ENCODE data around the gene KISS1R.
A peak's percentile ranks its signal among the peaks of the same experiment; 100 is the strongest.

KISS1R gene

DNA sequence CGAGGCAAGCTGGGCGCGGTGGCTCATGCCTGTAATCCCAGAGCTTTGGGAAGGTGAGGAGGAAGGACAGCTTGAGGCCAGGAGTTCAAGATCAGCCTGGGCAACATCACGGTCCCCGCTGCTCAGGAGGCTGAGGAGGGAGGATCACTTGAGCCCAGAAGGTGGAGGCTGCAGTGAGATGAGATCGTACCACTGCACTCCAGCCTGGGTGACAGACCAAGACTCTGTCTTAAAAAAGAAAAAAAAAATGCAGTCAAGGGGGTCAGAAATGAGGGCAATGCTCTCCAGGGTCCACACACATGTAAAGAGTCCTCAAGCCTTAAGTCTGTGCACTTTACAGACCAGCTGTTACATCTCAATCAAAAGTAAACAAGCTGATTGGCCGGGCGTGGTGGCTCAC, 12.6 kb upstream of the KISS1R start:
- H2BK15ac ChIP-seq (ENCODE audit: low read length), result no peak overlapping the region
- H3K4ac ChIP-seq (ENCODE audit: low read length), result no peak overlapping the region
- peaks cover 3 to 26% of the 10 kb centered on the region in 2 donors for H3K36me3 ChIP-seq (replicated peaks in 1 of 2; ENCODE audit: control insufficient read depth in 2 of 2, insufficient read depth in 2 of 2, low read length in 2 of 2)
- peaks cover 12% of the 10 kb centered on the region for H3K79me1 ChIP-seq (ENCODE audit: low read depth, low read length)
- DNase-seq (ENCODE audit: low spot score), result no peak
- H2BK12ac ChIP-seq (ENCODE audit: low read length), result no peak overlapping the region
- no peak overlapping the region for H3K23ac ChIP-seq (ENCODE audit: low read depth, low read length, poor library complexity)
- no peaks in the 10 kb centered on the region for H3K9me3 ChIP-seq (replicated peaks in 1 of 2; ENCODE audit: control insufficient read depth in 2 of 2, insufficient read depth in 1 of 2, low read depth in 1 of 2, low read length in 2 of 2)
- H4K91ac ChIP-seq (ENCODE audit: low read depth, low read length, poor library complexity), result no peak overlapping the region
- H2BK120ac ChIP-seq (ENCODE audit: low read depth, low read length), result no peak overlapping the region
- H3K27ac ChIP-seq (replicated peaks; ENCODE audit: low read length), result no peak overlapping the region
- no peaks in the 10 kb centered on the region for H3K27me3 ChIP-seq (ENCODE audit: control insufficient read depth in 3 of 3, insufficient read depth in 3 of 3, low read depth in 1 of 3, low read length in 3 of 3)
- H2BK5ac ChIP-seq (ENCODE audit: low read length), result no peak overlapping the region
- H4K8ac ChIP-seq (ENCODE audit: low read depth, low read length), result no peak overlapping the region
- whole genome bisulfite sequencing, 2 donors (ENCODE audit: extremely low coverage in 2 of 2, insufficient read length in 2 of 2, insufficient replicate concordance in 1 of 2), result no CpG with 5 or more reads among the region's 8 CpGs
- no peak overlapping the region for H3K4me3 ChIP-seq (ENCODE audit: low read length in 2 of 2)
- peaks cover 0 to 5% of the 10 kb centered on the region in 2 donors for H3K4me1 ChIP-seq (ENCODE audit: control insufficient read depth in 2 of 2, insufficient read depth in 1 of 2, low read depth in 1 of 2, low read length in 2 of 2)
- no peak overlapping the region for H3K4me2 ChIP-seq (ENCODE audit: insufficient read depth, low read length, poor library complexity, severe bottlenecking)
- H2AFZ ChIP-seq (ENCODE audit: low read length), result no peak overlapping the region
- H2AK5ac ChIP-seq (ENCODE audit: low read depth, low read length), result no peak overlapping the region
- no peak overlapping the region for H3K9ac ChIP-seq (ENCODE audit: low read depth, low read length, poor library complexity)
- no peak overlapping the region for H3K18ac ChIP-seq (ENCODE audit: low read length)
- H3K14ac ChIP-seq (ENCODE audit: low read length), result no peak overlapping the region

DNA sequence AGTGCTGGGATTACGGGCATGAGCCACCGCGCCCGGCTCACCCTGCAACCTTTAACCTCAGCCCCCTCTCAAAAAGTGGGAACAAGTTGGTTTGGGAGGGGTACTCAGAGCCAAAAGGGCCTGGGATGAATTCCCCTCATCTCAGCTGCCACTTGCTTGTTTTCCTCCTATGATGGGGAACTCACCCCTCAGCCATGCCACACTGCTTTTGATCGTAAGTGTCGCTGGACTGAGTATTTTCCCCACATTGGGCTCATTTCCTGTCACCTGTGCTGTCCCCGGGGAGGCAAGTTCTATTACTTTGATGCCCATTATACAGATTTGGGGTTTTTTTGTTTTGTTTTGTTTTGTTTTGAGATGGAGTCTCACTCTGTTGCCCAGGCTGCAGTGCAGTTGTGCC, 10.7 kb upstream of the KISS1R start:
- H2BK12ac ChIP-seq (ENCODE audit: low read length), result no peak overlapping the region
- peaks cover under 1 to 18% of the 10 kb centered on the region in 2 donors for H3K36me3 ChIP-seq (replicated peaks in 1 of 2; ENCODE audit: control insufficient read depth in 2 of 2, insufficient read depth in 2 of 2, low read length in 2 of 2)
- no peaks in the 10 kb centered on the region for H3K27me3 ChIP-seq (ENCODE audit: control insufficient read depth in 3 of 3, insufficient read depth in 3 of 3, low read depth in 1 of 3, low read length in 3 of 3)
- no peak overlapping the region for H3K4me2 ChIP-seq (ENCODE audit: insufficient read depth, low read length, poor library complexity, severe bottlenecking)
- no peaks in the 10 kb centered on the region for H3K9me3 ChIP-seq (replicated peaks in 1 of 2; ENCODE audit: control insufficient read depth in 2 of 2, insufficient read depth in 1 of 2, low read depth in 1 of 2, low read length in 2 of 2)
- no peak overlapping the region for H3K9ac ChIP-seq (ENCODE audit: low read depth, low read length, poor library complexity)
- H3K14ac ChIP-seq (ENCODE audit: low read length), result no peak overlapping the region
- no peak overlapping the region for H3K4me3 ChIP-seq (ENCODE audit: low read length in 2 of 2)
- H2AK5ac ChIP-seq (ENCODE audit: low read depth, low read length), result no peak overlapping the region
- peaks cover 9% of the 10 kb centered on the region for H3K79me1 ChIP-seq (ENCODE audit: low read depth, low read length)
- H4K91ac ChIP-seq (ENCODE audit: low read depth, low read length, poor library complexity), result no peak overlapping the region
- H3K23ac ChIP-seq (ENCODE audit: low read depth, low read length, poor library complexity), result no peak overlapping the region
- no peak overlapping the region for H2BK120ac ChIP-seq (ENCODE audit: low read depth, low read length)
- H3K4ac ChIP-seq (ENCODE audit: low read length), result no peak overlapping the region
- peaks cover 0 to 5% of the 10 kb centered on the region in 2 donors for H3K4me1 ChIP-seq (ENCODE audit: control insufficient read depth in 2 of 2, insufficient read depth in 1 of 2, low read depth in 1 of 2, low read length in 2 of 2)
- no peak overlapping the region for H2BK15ac ChIP-seq (ENCODE audit: low read length)
- H2AFZ ChIP-seq (ENCODE audit: low read length), result no peak overlapping the region
- H3K18ac ChIP-seq (ENCODE audit: low read length), result no peak overlapping the region
- H4K8ac ChIP-seq (ENCODE audit: low read depth, low read length), result no peak overlapping the region
- no peak overlapping the region for H2BK5ac ChIP-seq (ENCODE audit: low read length)
- no CpG with 5 or more reads among the region's 7 CpGs for WGBS, 2 donors (ENCODE audit: extremely low coverage in 2 of 2, insufficient read length in 2 of 2, insufficient replicate concordance in 1 of 2)
- no peak for DNase-seq (ENCODE audit: low spot score)
- H3K27ac ChIP-seq (replicated peaks; ENCODE audit: low read length), result no peak overlapping the region

GRCh38 chr19:907183-907853, 9.8 kb upstream of the KISS1R start:
- no peaks in the 10 kb centered on the region for H3K9me3 ChIP-seq (replicated peaks in 1 of 2; ENCODE audit: control insufficient read depth in 2 of 2, insufficient read depth in 1 of 2, low read depth in 1 of 2, low read length in 2 of 2)
- no peak overlapping the region for H3K9ac ChIP-seq (ENCODE audit: low read depth, low read length, poor library complexity)
- no peak overlapping the region for H3K4me3 ChIP-seq (ENCODE audit: low read length in 2 of 2)
- no peak overlapping the region for H3K4me2 ChIP-seq (ENCODE audit: insufficient read depth, low read length, poor library complexity, severe bottlenecking)
- peaks cover 11% of the 10 kb centered on the region for H3K79me1 ChIP-seq (ENCODE audit: low read depth, low read length)
- peaks cover 0 to 5% of the 10 kb centered on the region in 2 donors for H3K4me1 ChIP-seq (ENCODE audit: control insufficient read depth in 2 of 2, insufficient read depth in 1 of 2, low read depth in 1 of 2, low read length in 2 of 2)
- peak overlapping the region; percentile 56 for H3K14ac ChIP-seq (ENCODE audit: low read length)
- no peak for DNase-seq (ENCODE audit: low spot score)
- H2BK120ac ChIP-seq (ENCODE audit: low read depth, low read length), result no peak overlapping the region
- H3K4ac ChIP-seq (ENCODE audit: low read length), result no peak overlapping the region
- H3K27me3 ChIP-seq (ENCODE audit: control insufficient read depth in 3 of 3, insufficient read depth in 3 of 3, low read depth in 1 of 3, low read length in 3 of 3), result no peaks in the 10 kb centered on the region
- no peak overlapping the region for H3K27ac ChIP-seq (replicated peaks; ENCODE audit: low read length)
- no peak overlapping the region for H2BK15ac ChIP-seq (ENCODE audit: low read length)
- no peak overlapping the region for H2BK12ac ChIP-seq (ENCODE audit: low read length)
- no CpG with 5 or more reads among the region's 14 CpGs for WGBS, 2 donors (ENCODE audit: extremely low coverage in 2 of 2, insufficient read length in 2 of 2, insufficient replicate concordance in 1 of 2)
- H2AK5ac ChIP-seq (ENCODE audit: low read depth, low read length), result peak overlapping the region; percentile 92
- no peak overlapping the region for H4K8ac ChIP-seq (ENCODE audit: low read depth, low read length)
- no peak overlapping the region for H4K91ac ChIP-seq (ENCODE audit: low read depth, low read length, poor library complexity)
- no peak overlapping the region for H3K18ac ChIP-seq (ENCODE audit: low read length)
- H3K36me3 ChIP-seq (replicated peaks in 1 of 2; ENCODE audit: control insufficient read depth in 2 of 2, insufficient read depth in 2 of 2, low read length in 2 of 2), result peaks cover 0 to 11% of the 10 kb centered on the region in 2 donors
- no peak overlapping the region for H2AFZ ChIP-seq (ENCODE audit: low read length)
- peak overlapping the region; percentile 17 for H3K23ac ChIP-seq (ENCODE audit: low read depth, low read length, poor library complexity)
- no peak overlapping the region for H2BK5ac ChIP-seq (ENCODE audit: low read length)

- Histone ChIP-seq H3K36me3 (replicated peaks in 1 of 2; ENCODE audit: control insufficient read depth in 2 of 2, insufficient read depth in 2 of 2, low read length in 2 of 2) (peaks cover 0 to 5% of the 10 kb centered on the region in 2 donors), H3K4me3 (ENCODE audit: low read length in 2 of 2) (peak overlapping the region; percentile 22 to 67), H3K14ac (ENCODE audit: low read length) (no peak overlapping the region), H4K8ac (ENCODE audit: low read depth, low read length) (no peak overlapping the region), H3K23ac (ENCODE audit: low read depth, low read length, poor library complexity) (peak overlapping the region; percentile 91), H3K4me1 (ENCODE audit: control insufficient read depth in 2 of 2, insufficient read depth in 1 of 2, low read depth in 1 of 2, low read length in 2 of 2) (peaks cover 0 to 4% of the 10 kb centered on the region in 2 donors), H3K9ac (ENCODE audit: low read depth, low read length, poor library complexity) (no peak overlapping the region), H2BK15ac (ENCODE audit: low read length) (no peak overlapping the region), H2BK5ac (ENCODE audit: low read length) (peak overlapping the region; percentile 53), H3K27ac (replicated peaks; ENCODE audit: low read length) (no peak overlapping the region), H3K27me3 (ENCODE audit: control insufficient read depth in 3 of 3, insufficient read depth in 3 of 3, low read depth in 1 of 3, low read length in 3 of 3) (peaks cover 0 to 3% (median 0%) of the 10 kb centered on the region in 3 experiments), H2BK120ac (ENCODE audit: low read depth, low read length) (no peak overlapping the region), H2AK5ac (ENCODE audit: low read depth, low read length) (peak overlapping the region; percentile 92), H2BK12ac (ENCODE audit: low read length) (peak overlapping the region; percentile 41), H4K91ac (ENCODE audit: low read depth, low read length, poor library complexity) (no peak overlapping the region), H2AFZ (ENCODE audit: low read length) (no peak overlapping the region), H3K4me2 (ENCODE audit: insufficient read depth, low read length, poor library complexity, severe bottlenecking) (peak overlapping the region; percentile 57), H3K4ac (ENCODE audit: low read length) (no peak overlapping the region), H3K79me1 (ENCODE audit: low read depth, low read length) (peaks cover 10% of the 10 kb centered on the region), H3K18ac (ENCODE audit: low read length) (peak overlapping the region; percentile 64), H3K9me3 (replicated peaks in 1 of 2; ENCODE audit: control insufficient read depth in 2 of 2, insufficient read depth in 1 of 2, low read depth in 1 of 2, low read length in 2 of 2) (no peaks in the 10 kb centered on the region)
- no CpG with 5 or more reads among the region's 54 CpGs for WGBS, 2 donors (ENCODE audit: extremely low coverage in 2 of 2, insufficient read length in 2 of 2, insufficient replicate concordance in 1 of 2)
- DNase-seq (ENCODE audit: low spot score), result no peak
Observed at GRCh38 chr19:911197-912033, 5.7 kb upstream of the KISS1R start.

Data from neuronal stem cell (in vitro differentiated cells).